Measurements from ENCODE around the gene BAD. TPM values are rescaled to one million over a fixed set of nuclear protein-coding genes. Genes with fewer than 3 reads are reported as not detected.

BAD gene
- total RNA-seq, 1 experiment from 2014 or later, result 34.7 TPM

- POLR2A ChIA-PET, result interaction anchor here (0.6 kb wide), 1 partner anchor 74 kb away, joined by 7 read pairs; no protein-coding TSS in a partner anchor
- H3K27me3 Mint-ChIP-seq (ENCODE audit: low read depth), result no peaks in the 10 kb centered on the region
- ATAC-seq (no peak), DNase-seq (ENCODE audit: low spot score) (no peak)
- CTCF ChIA-PET, result interaction anchor here (0.8 to 4.5 kb wide), 5 partner anchors 15 to 90 kb away, joined by 3 to 65 read pairs (median 3); partner anchors contain the start of genes NUDT22, PLCB3 and TRPT1
- H3K36me3 Mint-ChIP-seq, result peaks cover 29% of the 10 kb centered on the region
- no peaks in the 10 kb centered on the region for H3K9me3 Mint-ChIP-seq
- peaks cover 12% of the 10 kb centered on the region for H3K4me1 Mint-ChIP-seq
- no peak overlapping the region for H3K4me3 Mint-ChIP-seq
- H3K27ac Mint-ChIP-seq, result no peak overlapping the region
- TF ChIP-seq CTCF (IDR thresholded peaks at IDR 0.05), result no peak
- no peak for TF ChIP-seq MXD4 (CRISPR knock-in tag; IDR thresholded peaks at IDR 0.05; ENCODE audit: borderline replicate concordance)
- TF ChIP-seq TP53 (CRISPR knock-in tag; IDR thresholded peaks at IDR 0.05), result no peak
- TF ChIP-seq PREB (CRISPR knock-in tag; IDR thresholded peaks at IDR 0.05; ENCODE audit: borderline replicate concordance), result no peak
- TF ChIP-seq E2F5 (CRISPR knock-in tag; IDR thresholded peaks at IDR 0.05), result no peak
- TF ChIP-seq ZBTB21 (CRISPR knock-in tag; IDR thresholded peaks at IDR 0.05; ENCODE audit: borderline replicate concordance), result no peak
- no peak for TF ChIP-seq ZNF121 (CRISPR knock-in tag; IDR thresholded peaks at IDR 0.05)
- no peak for TF ChIP-seq CREM (CRISPR knock-in tag; IDR thresholded peaks at IDR 0.05)
- TF ChIP-seq TEAD1 (CRISPR knock-in tag; IDR thresholded peaks at IDR 0.05), result no peak
- no peak for TF ChIP-seq ZNF532 (CRISPR knock-in tag; IDR thresholded peaks at IDR 0.05; ENCODE audit: borderline replicate concordance)
- no peak for TF ChIP-seq ZNF396 (CRISPR knock-in tag; IDR thresholded peaks at IDR 0.05; ENCODE audit: borderline replicate concordance)
Measured at GRCh38 chr11:64265176-64266160, 19.0 kb downstream of the BAD start.

GRCh38 chr11:64264371-64264852 is 20.1 kb downstream of the BAD start:
- no peaks in the 10 kb centered on the region for H3K27me3 Mint-ChIP-seq (ENCODE audit: low read depth)
- POLR2A ChIA-PET, result interaction anchor here (0.6 to 1.4 kb wide), 2 partner anchors 23 to 73 kb away, joined by 4 to 7 read pairs; no protein-coding TSS in a partner anchor
- peaks cover 12% of the 10 kb centered on the region for H3K4me1 Mint-ChIP-seq
- peaks cover 40% of the 10 kb centered on the region for H3K36me3 Mint-ChIP-seq
- ATAC-seq, result no peak
- CTCF ChIA-PET, result interaction anchor here (0.8 to 4.5 kb wide), 6 partner anchors 14 to 91 kb away, joined by 3 to 65 read pairs (median 6); partner anchors contain the start of genes NUDT22, PLCB3 and TRPT1
- peak overlapping the region; percentile 32 for H3K27ac Mint-ChIP-seq
- DNase-seq (ENCODE audit: low spot score), result no peak
- H3K4me3 Mint-ChIP-seq, result no peak overlapping the region
- TF ChIP-seq HMGA2 (CRISPR knock-in tag; IDR thresholded peaks at IDR 0.05) (no peak), ZNF317 (CRISPR knock-in tag; IDR thresholded peaks at IDR 0.05; ENCODE audit: borderline replicate concordance, low read depth) (no peak), STAT6 (CRISPR knock-in tag; conservative IDR thresholded peaks at IDR 0.05; ENCODE audit: low read depth) (no peak), ATF2 (CRISPR knock-in tag; IDR thresholded peaks at IDR 0.05; ENCODE audit: borderline replicate concordance, low read depth) (no peak), RORB (CRISPR knock-in tag; IDR thresholded peaks at IDR 0.05) (no peak)
- H3K9me3 Mint-ChIP-seq, result no peaks in the 10 kb centered on the region
